IMR-90 (cell line): ENCODE results near the gene ZNF280B. TPM values are rescaled to one million over a fixed set of nuclear protein-coding genes. Genes with fewer than 3 reads are reported as not detected.

Experiments
- ATAC-seq: fragments of 200-7000 bp; cut with Tn5 transposase; 2 replicates; pipeline ENCODE4 v1.9.1; 2020; ENCODE audit warnings: low read depth, mild to moderate bottlenecking, moderate library complexity
- BruUV-seq: library from RNA; stranded (reverse); fragments of 400-500 nt; replicated peaks from 2 replicates; lab custom pipeline; 2021; lab: Mats Ljungman, UMichigan
- CTCF ChIA-PET: fragments of 300-600 bp; formaldehyde crosslinking; extraction: SDS; loops from one replicate; lab custom pipeline; 2021; ENCODE audit warnings: antibody characterized with exemption; lab: Yijun Ruan, JAX
- POLR2A ChIA-PET: fragments of 300-600 bp; sonication (Branson Sonifier 250); formaldehyde crosslinking; loops from one replicate; lab custom pipeline; 2022; ENCODE audit warnings: antibody characterized with exemption; ENCODE audit not compliant: unreplicated experiment; lab: Charles Lee
- DNase-seq: peaks from one replicate; pipeline ENCODE4 v3.0.0; 2013
- H2AFZ ChIP-seq: replicated peaks from 2 replicates; pipeline ENCODE3; 2013; ENCODE audit warnings: low read length, mild to moderate bottlenecking; ENCODE audit not compliant: poor library complexity
- H2AK5ac ChIP-seq: 2 replicates; pipeline ENCODE4 v1.6.1; 2013; ENCODE audit warnings: low read depth, low read length, inconsistent platforms
- H2AK9ac ChIP-seq: replicated peaks from 2 replicates; pipeline ENCODE3; 2013; ENCODE audit warnings: mild to moderate bottlenecking, low read depth, low read length, moderate library complexity; ENCODE audit not compliant: poor library complexity
- H2BK120ac ChIP-seq: 2 replicates; pipeline ENCODE4 v1.6.1; 2013; ENCODE audit warnings: low read depth, low read length, inconsistent platforms
- H2BK15ac ChIP-seq: 3 replicates; pipeline ENCODE4 v1.6.1; 2013; ENCODE audit warnings: low read depth, low read length, inconsistent platforms
- H2BK20ac ChIP-seq: 2 replicates; pipeline ENCODE4 v1.6.1; 2013; ENCODE audit warnings: low read depth, mild to moderate bottlenecking, inconsistent platforms, low read length, moderate library complexity
- H2BK5ac ChIP-seq: 2 replicates; pipeline ENCODE4 v1.6.1; 2013; ENCODE audit warnings: mild to moderate bottlenecking, low read depth, low read length, inconsistent platforms; ENCODE audit not compliant: poor library complexity, severe bottlenecking
- H3K14ac ChIP-seq: replicated peaks from 2 replicates; pipeline ENCODE4 v1.6.1; 2013; ENCODE audit warnings: low read depth, low read length, inconsistent platforms
- H3K18ac ChIP-seq: 2 replicates; pipeline ENCODE4 v1.6.1; 2013; ENCODE audit warnings: low read depth, low read length, control low read depth
- H3K23ac ChIP-seq: 2 replicates; pipeline ENCODE4 v1.6.1; 2013; ENCODE audit warnings: low read depth, low read length, inconsistent platforms
- H3K27ac ChIP-seq: 2 replicates; pipeline ENCODE4 v1.5.1; 2013; ENCODE audit warnings: mild to moderate bottlenecking, control low read depth, low read length; ENCODE audit not compliant: insufficient read depth
- H3K27me3 ChIP-seq: 2 replicates; pipeline ENCODE4 v1.6.1; 2013; ENCODE audit warnings: low read length; ENCODE audit not compliant: control insufficient read depth, insufficient read depth
- H3K36me3 ChIP-seq: 2 replicates; pipeline ENCODE4 v1.6.1; 2013; ENCODE audit warnings: low read length, mixed read lengths; ENCODE audit not compliant: control insufficient read depth, insufficient read depth
- H3K4ac ChIP-seq: 2 replicates; pipeline ENCODE4 v1.6.1; 2013; ENCODE audit warnings: low read depth, low read length, inconsistent platforms
- H3K4me1 ChIP-seq: 2 replicates; pipeline ENCODE4 v1.6.1; 2013; ENCODE audit warnings: low read length, mixed read lengths; ENCODE audit not compliant: control insufficient read depth, insufficient read depth
- H3K4me2 ChIP-seq: 2 replicates; pipeline ENCODE4 v1.6.1; 2013; ENCODE audit warnings: low read depth, mild to moderate bottlenecking, control low read depth, low read length, moderate library complexity
- H3K4me3 ChIP-seq: 2 replicates; pipeline ENCODE4 v1.5.1; 2013; ENCODE audit warnings: low read depth, mild to moderate bottlenecking, control low read depth, low read length, moderate library complexity; ENCODE audit not compliant: insufficient read depth
- H3K56ac ChIP-seq: 2 replicates; pipeline ENCODE4 v1.6.1; 2013; ENCODE audit warnings: low read length, inconsistent platforms; ENCODE audit not compliant: insufficient read depth; ENCODE audit errors: extremely low read depth
- H3K79me1 ChIP-seq, 2 experiments: 2 replicates each; pipeline ENCODE4 v1.6.1; 2013; ENCODE audit warnings: low read length in 2 of 2, inconsistent platforms in 1 of 2, low read depth in 1 of 2
- H3K9ac ChIP-seq: 2 replicates; pipeline ENCODE4 v1.6.1; 2013; ENCODE audit warnings: low read depth, low read length, control low read depth
- H3K9me1 ChIP-seq: 2 replicates; pipeline ENCODE4 v1.6.1; 2013; ENCODE audit warnings: low read length, inconsistent platforms; ENCODE audit not compliant: insufficient read depth
- H3K9me3 ChIP-seq: 2 replicates; pipeline ENCODE4 v1.6.1; 2013; ENCODE audit warnings: low read length; ENCODE audit not compliant: control insufficient read depth, insufficient read depth
- H4K20me1 ChIP-seq: 2 replicates; pipeline ENCODE4 v1.6.1; 2013; ENCODE audit warnings: low read length, inconsistent platforms; ENCODE audit not compliant: insufficient read depth
- H4K5ac ChIP-seq: 2 replicates; pipeline ENCODE4 v1.6.1; 2013; ENCODE audit warnings: mild to moderate bottlenecking, low read depth, low read length, control low read depth
- H4K8ac ChIP-seq, 2 experiments: 2 replicates each; pipeline ENCODE4 v1.6.1; 2013; ENCODE audit warnings: low read depth in 2 of 2, low read length in 2 of 2, control low read depth in 1 of 2, inconsistent platforms in 1 of 2
- H4K91ac ChIP-seq: 2 replicates; pipeline ENCODE4 v1.6.1; 2013; ENCODE audit warnings: low read depth, low read length, inconsistent platforms; ENCODE audit not compliant: insufficient read depth
- BHLHE40 ChIP-seq: fragments of 150-350 bp; IDR thresholded peaks from 2 replicates; pipeline ENCODE4 v1.6.1; 2016; ENCODE audit warnings: mild to moderate bottlenecking, low read depth, low read length
- CEBPB ChIP-seq: IDR thresholded peaks from 2 replicates; pipeline ENCODE4 v1.6.1; 2012; ENCODE audit warnings: low read depth, low read length, improper control_type of control experiment
- CHD1 ChIP-seq: IDR thresholded peaks from 2 replicates; pipeline ENCODE4 v1.6.1; 2012; ENCODE audit warnings: low read depth, low read length, improper control_type of control experiment
- CTCF ChIP-seq: conservative IDR thresholded peaks from 2 replicates; pipeline ENCODE4 v1.5.1; 2012; ENCODE audit warnings: mild to moderate bottlenecking, low read depth, low read length, improper control_type of control experiment
- ELK1 ChIP-seq: fragments of 150-350 bp; IDR thresholded peaks from 2 replicates; pipeline ENCODE4 v1.6.1; 2016; ENCODE audit warnings: low read depth, mild to moderate bottlenecking, low read length, moderate library complexity, borderline replicate concordance
- FOS ChIP-seq: fragments of 150-350 bp; IDR thresholded peaks from 2 replicates; pipeline ENCODE4 v1.6.1; 2016; ENCODE audit warnings: low read depth, low read length
- MAFK ChIP-seq: IDR thresholded peaks from 2 replicates; pipeline ENCODE4 v1.6.1; 2012; ENCODE audit warnings: low read depth, low read length, improper control_type of control experiment
- MAZ ChIP-seq: IDR thresholded peaks from 2 replicates; pipeline ENCODE4 v1.6.1; 2012; ENCODE audit warnings: low read depth, mild to moderate bottlenecking, low read length, improper control_type of control experiment, moderate library complexity, borderline replicate concordance
- MXI1 ChIP-seq: IDR thresholded peaks from 2 replicates; pipeline ENCODE4 v1.6.1; 2012; ENCODE audit warnings: low read depth, mild to moderate bottlenecking, low read length, moderate library complexity, borderline replicate concordance
- NFE2L2 ChIP-seq: fragments of 150-350 bp; IDR thresholded peaks from 2 replicates; pipeline ENCODE4 v1.6.1; 2016; ENCODE audit warnings: low read depth, mild to moderate bottlenecking, low read length
- POLR2A ChIP-seq: IDR thresholded peaks from 2 replicates; pipeline ENCODE4 v1.6.1; 2012; ENCODE audit warnings: mild to moderate bottlenecking, low read depth, low read length
- RCOR1 ChIP-seq: IDR thresholded peaks from 2 replicates; pipeline ENCODE4 v1.6.1; 2012; ENCODE audit warnings: mild to moderate bottlenecking, low read length, improper control_type of control experiment; ENCODE audit not compliant: insufficient replicate concordance
- RFX5 ChIP-seq: IDR thresholded peaks from 2 replicates; pipeline ENCODE4 v1.8.0; 2012; ENCODE audit warnings: low read depth, mild to moderate bottlenecking, low read length, moderate library complexity
- SMC3 ChIP-seq: fragments of 150-350 bp; IDR thresholded peaks from 2 replicates; pipeline ENCODE4 v1.6.1; 2016; ENCODE audit warnings: low read depth, mild to moderate bottlenecking, antibody characterized with exemption, low read length, moderate library complexity
- WGBS, 2 experiments: methylation state at CpG; one replicate each; pipeline versions ENCODE4 v1.1.5 to v1.1.7; 2013; ENCODE audit warnings: missing lambda C conversion rate in 2 of 2; ENCODE audit not compliant: insufficient read length in 1 of 2; ENCODE audit errors: extremely low coverage in 2 of 2; 5-methylcytosine and 5-hydroxymethylcytosine counted together
- dilution Hi-C: fragments of 300-500 bp; cut with HindIII; formaldehyde crosslinking; loops from one replicate; pipeline ENCODE4 v1.14.3; 2018; ENCODE audit warnings: low sequenced_read_pairs; ENCODE audit not compliant: unreplicated experiment
- in situ Hi-C: fragments of 300-500 bp; cut with MboI; formaldehyde crosslinking; loops from 3 replicates; pipeline ENCODE4 v1.14.3; 2019; ENCODE audit warnings: low sequenced_read_pairs, inconsistent platforms, mixed read lengths
- intact Hi-C: fragments of 100-400 bp; cut with micrococcal nuclease; formaldehyde crosslinking; loops from 2 replicates; pipeline ENCODE4 v1.10.0; 2022
- polyA plus RNA-seq, 3 experiments: library from polyadenylated mRNA; depleted of rRNA; stranded (reverse); fragments of >200 nt; gene quantifications; 2 replicates each; pipeline ENCODE4 v1.2.3, GENCODE V29; 2012; ENCODE audit warnings: low replicate concordance in 1 of 3
- total RNA-seq: library from RNA; depleted of rRNA; stranded (reverse); fragments of >200 nt; gene quantifications from 2 replicates; pipeline ENCODE4 v1.2.3, GENCODE V29; 2012
- TF ChIP-seq, protein P1 (sequence below): fragments of 150-350 bp; IDR thresholded peaks from 2 replicates; pipeline ENCODE4 v1.6.1; 2017; ENCODE audit warnings: mild to moderate bottlenecking, antibody characterized with exemption, low read length, low read depth

The ZNF280B gene
- total and polyA plus RNA-seq, 2 of the 4 experiments (the other 2 are of a cell fraction) = 0.65 to 1.4 TPM

GRCh38 chr22:22461583-22461982, 47.0 kb downstream of the ZNF280B start:
- no peaks in the 10 kb centered on the region for H3K9me1 ChIP-seq
- H2AK9ac ChIP-seq = no peak overlapping the region
- H2AFZ ChIP-seq = no peak overlapping the region
- no peak overlapping the region for H4K8ac ChIP-seq
- no peak overlapping the region for H2BK20ac ChIP-seq
- ATAC-seq = no peak
- H3K9ac ChIP-seq = no peak overlapping the region
- in situ Hi-C loops = loop anchor here (10.0 kb wide), 2 partner anchors 113 to 483 kb away; no protein-coding TSS in a partner anchor
- no peaks in the 10 kb centered on the region for H3K79me1 ChIP-seq
- H2BK15ac ChIP-seq = no peak overlapping the region
- no peak overlapping the region for H3K18ac ChIP-seq
- 90% methylated on average over 2 of the region's 7 CpGs; no CpG with 5 or more reads in 1 of the 2 experiments for WGBS, 2 experiments
- no TSS peak for BruUV-seq
- no peaks in the 10 kb centered on the region for H4K20me1 ChIP-seq
- H2BK120ac ChIP-seq = no peak overlapping the region
- H4K5ac ChIP-seq = no peak overlapping the region
- ChIA-PET POLR2A (no interaction called here), CTCF (no interaction called here)
- H3K36me3 ChIP-seq = no peaks in the 10 kb centered on the region
- intact Hi-C loops = loop anchor here (5.0 to 10.0 kb wide), 4 partner anchors 126 to 673 kb away; no protein-coding TSS in a partner anchor
- H3K27me3 ChIP-seq = peaks cover 1% of the 10 kb centered on the region; the same call in 1 of the 2 replicates
- H3K4me1 ChIP-seq = no peaks in the 10 kb centered on the region
- H3K27ac ChIP-seq = no peak overlapping the region
- H4K91ac ChIP-seq = no peak overlapping the region
- no peak overlapping the region for H2BK5ac ChIP-seq
- TF ChIP-seq BHLHE40 (no peak), RCOR1 (no peak), NFE2L2 (no peak), RFX5 (no peak), SMC3 (no peak), CEBPB (no peak), POLR2A (no peak), FOS (no peak), MAZ (no peak), ELK1 (no peak), MXI1 (no peak), CHD1 (no peak), MAFK (no peak), CTCF (no peak)
- TF ChIP-seq, protein P1, sequence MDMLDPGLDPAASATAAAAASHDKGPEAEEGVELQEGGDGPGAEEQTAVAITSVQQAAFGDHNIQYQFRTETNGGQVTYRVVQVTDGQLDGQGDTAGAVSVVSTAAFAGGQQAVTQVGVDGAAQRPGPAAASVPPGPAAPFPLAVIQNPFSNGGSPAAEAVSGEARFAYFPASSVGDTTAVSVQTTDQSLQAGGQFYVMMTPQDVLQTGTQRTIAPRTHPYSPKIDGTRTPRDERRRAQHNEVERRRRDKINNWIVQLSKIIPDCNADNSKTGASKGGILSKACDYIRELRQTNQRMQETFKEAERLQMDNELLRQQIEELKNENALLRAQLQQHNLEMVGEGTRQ = no peak
- no peak overlapping the region for H3K14ac ChIP-seq
- no peak overlapping the region for H3K4me2 ChIP-seq
- dilution Hi-C loops = no loop called here
- H3K23ac ChIP-seq = no peak overlapping the region
- no peak overlapping the region for H3K4me3 ChIP-seq
- no peak overlapping the region for H2AK5ac ChIP-seq
- no peak overlapping the region for H3K56ac ChIP-seq
- DNase-seq = no peak
- peaks cover 11% of the 10 kb centered on the region for H3K9me3 ChIP-seq
- H3K4ac ChIP-seq = no peak overlapping the region
